ENCODE data around the gene DHX32.
"Not testable (repeated sequence)": the region's sequence is repeated elsewhere in the genome, so short reads cannot be mapped to it uniquely, and the experiment has no call there.

DHX32 gene

DNA sequence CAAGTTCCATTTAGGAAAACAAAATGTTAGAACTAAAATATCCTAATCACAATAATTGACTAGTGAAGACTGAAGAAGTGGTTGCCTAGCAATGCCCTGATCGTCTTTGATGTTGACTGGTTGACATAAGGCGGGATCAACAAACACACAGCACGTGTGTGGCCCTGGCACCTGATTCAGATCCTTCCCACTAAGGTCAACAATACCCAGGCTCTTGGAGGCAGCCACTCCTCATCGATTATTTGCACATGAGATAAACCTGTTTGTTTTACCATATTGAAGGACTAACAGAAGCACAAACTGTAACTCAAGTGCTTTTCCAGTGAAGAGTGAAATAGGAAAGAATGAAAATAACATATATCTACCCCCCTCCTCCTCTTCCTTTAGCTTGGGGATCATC is 30.9 kb upstream of the DHX32 start:
- H3K9me3 ChIP-seq (replicated peaks in 1 of 11): no peaks in the 10 kb centered on the region
- no peak for TF ChIP-seq Cebpa-rat (IDR thresholded peaks at IDR 0.05)

DNA sequence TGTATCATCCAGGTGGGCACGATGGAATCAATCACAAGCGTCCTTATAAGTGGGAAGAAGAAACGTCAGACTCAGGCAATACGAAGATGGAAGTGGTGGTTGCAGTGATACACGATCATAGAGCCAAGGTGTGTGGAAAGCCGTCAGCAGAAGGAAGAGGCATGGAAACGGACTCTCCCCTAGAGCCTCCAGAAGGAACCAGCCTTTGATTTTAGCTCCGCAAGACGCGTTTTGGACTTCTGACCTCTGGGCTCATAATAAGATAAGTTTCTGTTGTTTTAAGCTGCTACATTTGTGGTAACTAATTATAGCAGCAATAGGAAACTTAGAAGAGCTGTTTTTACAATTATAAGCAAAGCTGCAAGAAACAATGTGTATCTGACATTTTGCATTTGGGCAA is 30.1 kb upstream of the DHX32 start:
- H3K27ac ChIP-seq: no peak overlapping the region
- no peaks in the 10 kb centered on the region for H3K4me1 ChIP-seq
- no peaks in the 10 kb centered on the region for H3K9me3 ChIP-seq (replicated peaks in 1 of 11)
- H3K36me3 ChIP-seq: no peaks in the 10 kb centered on the region
- no peak overlapping the region for H3K4me3 ChIP-seq
- no peaks in the 10 kb centered on the region for H3K27me3 ChIP-seq
- no peaks in the 10 kb centered on the region for H4K20me1 ChIP-seq
- H3K9ac ChIP-seq: no peak overlapping the region
- TF ChIP-seq Cebpa-rat (IDR thresholded peaks at IDR 0.05): no peak
- H3K4me2 ChIP-seq: no peak overlapping the region

More for the DNA sequence above, 30.9 kb upstream of the DHX32 start:
- no peaks in the 10 kb centered on the region for H4K20me1 ChIP-seq
- no peak overlapping the region for H3K27ac ChIP-seq
- H3K4me2 ChIP-seq: no peak overlapping the region
- no peaks in the 10 kb centered on the region for H3K4me1 ChIP-seq
- no peak overlapping the region for H3K4me3 ChIP-seq
- no peaks in the 10 kb centered on the region for H3K36me3 ChIP-seq
- no peak overlapping the region for H3K9ac ChIP-seq
- H3K27me3 ChIP-seq: no peaks in the 10 kb centered on the region

DNA sequence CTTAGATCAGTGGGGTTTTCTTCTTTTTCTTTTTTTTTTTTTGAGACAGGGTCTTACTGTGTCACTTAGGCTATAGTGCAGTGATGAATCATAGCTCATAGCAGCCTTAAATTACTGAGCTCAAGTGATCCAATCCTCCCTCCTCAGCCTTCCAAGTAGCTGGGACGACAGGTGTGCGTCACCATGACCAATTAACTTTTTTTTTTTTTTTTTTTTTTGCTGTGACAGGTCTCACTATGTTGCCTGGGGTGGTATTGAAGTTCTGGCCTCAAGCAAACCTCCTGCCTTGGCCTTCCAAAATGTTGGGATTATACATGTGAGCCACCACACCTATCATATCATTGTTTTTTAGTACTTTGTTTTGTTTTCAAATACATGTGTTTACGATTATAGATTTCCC is 28.4 kb upstream of the DHX32 start:
- not testable (repeated sequence) for H3K4me3 ChIP-seq; H4K20me1 ChIP-seq; H3K9ac ChIP-seq; H3K4me2 ChIP-seq; H3K4me1 ChIP-seq; H3K36me3 ChIP-seq; H3K27me3 ChIP-seq; H3K9me3 ChIP-seq (replicated peaks in 1 of 11); H3K27ac ChIP-seq

DNA sequence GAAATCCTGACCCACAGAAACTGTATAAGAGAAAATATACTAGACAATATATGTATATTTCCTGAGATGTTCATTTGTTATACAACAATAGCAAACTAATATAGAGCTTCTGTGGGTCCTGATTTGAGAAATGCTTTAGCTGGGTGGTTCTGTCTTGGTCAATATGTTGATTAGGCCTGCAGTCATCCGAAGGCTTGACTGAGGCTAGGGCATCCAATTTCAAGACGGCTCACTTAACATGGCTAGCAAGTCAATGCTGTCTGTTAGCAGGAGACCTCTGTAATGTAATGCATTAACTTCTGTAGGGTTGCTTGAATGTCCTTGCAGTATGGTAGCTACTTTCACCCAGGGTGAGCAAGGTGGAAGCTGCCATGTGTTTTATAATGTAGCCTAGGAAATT is 27.7 kb upstream of the DHX32 start:
- not testable (repeated sequence) for H3K4me2 ChIP-seq; H4K20me1 ChIP-seq; H3K36me3 ChIP-seq; H3K9ac ChIP-seq; H3K27ac ChIP-seq; H3K27me3 ChIP-seq; H3K4me1 ChIP-seq; H3K9me3 ChIP-seq (replicated peaks in 1 of 11); H3K4me3 ChIP-seq

DNA sequence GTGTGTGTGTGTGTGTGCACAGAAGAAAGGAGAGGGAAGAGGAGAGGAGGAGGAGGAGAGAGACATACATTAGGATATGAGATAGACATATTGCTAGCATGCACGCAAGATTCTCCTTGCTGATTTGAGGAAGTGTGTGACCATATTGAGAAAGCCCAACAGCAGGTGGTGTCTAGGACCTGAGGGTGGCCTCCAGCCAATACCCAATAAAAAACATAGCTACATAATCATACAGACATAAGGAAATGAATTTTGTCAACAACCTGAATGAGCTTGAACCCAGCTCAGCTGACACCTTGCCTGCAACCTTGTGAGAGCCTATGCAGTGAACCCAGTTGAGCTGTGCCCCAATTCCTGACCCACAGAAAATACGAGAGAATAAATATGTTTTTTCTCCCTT is 26.5 kb upstream of the DHX32 start:
- H4K20me1 ChIP-seq; H3K9me3 ChIP-seq (replicated peaks in 1 of 11): not testable (repeated sequence)

DNA sequence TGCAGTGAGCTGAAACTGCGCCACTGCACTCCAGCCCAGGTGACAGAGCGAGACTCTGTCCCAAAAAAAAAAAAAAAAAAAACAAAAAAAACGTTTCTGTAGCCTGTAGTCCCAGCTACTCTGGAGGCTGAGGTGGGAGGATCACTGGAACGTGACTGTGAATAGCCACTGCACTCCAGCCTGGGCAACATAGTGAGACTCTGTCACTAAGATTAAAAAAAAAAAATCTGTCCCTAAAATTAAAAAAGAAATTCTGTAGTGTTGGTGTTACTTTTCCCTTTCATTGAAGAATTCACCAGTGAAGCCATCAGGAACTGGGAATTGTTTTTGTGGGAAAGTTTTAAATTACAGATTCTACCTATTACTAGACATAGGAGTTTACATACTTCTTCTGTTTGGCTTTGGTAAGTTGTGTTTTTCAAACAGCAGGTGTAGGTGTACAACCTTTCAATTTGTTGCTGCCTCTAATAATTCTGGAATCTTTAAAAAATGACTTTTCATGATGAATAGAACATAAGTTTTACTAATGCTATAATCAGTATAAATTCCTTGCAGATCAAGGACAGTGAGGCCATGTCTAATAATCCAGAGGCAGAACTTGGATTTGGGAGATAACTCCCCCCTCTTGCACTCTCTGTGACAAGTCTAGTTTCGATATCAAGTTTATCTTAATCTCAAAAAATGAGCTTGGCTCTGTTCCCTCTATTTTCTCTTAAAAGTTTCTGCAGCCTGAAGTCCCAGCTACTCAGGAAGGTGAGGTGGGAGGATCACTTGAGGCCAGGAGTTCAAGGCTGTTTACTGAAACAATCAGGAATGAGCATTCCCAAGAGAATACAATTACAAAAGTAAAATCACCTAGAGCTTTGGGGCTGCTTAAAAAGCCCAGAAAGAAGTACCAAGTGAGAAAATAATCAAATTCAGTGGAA is 24.2 kb upstream of the DHX32 start:
- not testable (repeated sequence) for H3K9ac ChIP-seq; H3K36me3 ChIP-seq; H3K9me3 ChIP-seq (replicated peaks in 1 of 11); H3K4me3 ChIP-seq; H4K20me1 ChIP-seq; H3K27ac ChIP-seq; H3K27me3 ChIP-seq; H3K4me2 ChIP-seq; H3K4me1 ChIP-seq

More for the DNA sequence above, 26.5 kb upstream of the DHX32 start:
- H3K36me3 ChIP-seq, H3K4me1 ChIP-seq, H3K27me3 ChIP-seq, H3K4me3 ChIP-seq, H3K27ac ChIP-seq, H3K4me2 ChIP-seq, H3K9ac ChIP-seq: not testable (repeated sequence)

DNA sequence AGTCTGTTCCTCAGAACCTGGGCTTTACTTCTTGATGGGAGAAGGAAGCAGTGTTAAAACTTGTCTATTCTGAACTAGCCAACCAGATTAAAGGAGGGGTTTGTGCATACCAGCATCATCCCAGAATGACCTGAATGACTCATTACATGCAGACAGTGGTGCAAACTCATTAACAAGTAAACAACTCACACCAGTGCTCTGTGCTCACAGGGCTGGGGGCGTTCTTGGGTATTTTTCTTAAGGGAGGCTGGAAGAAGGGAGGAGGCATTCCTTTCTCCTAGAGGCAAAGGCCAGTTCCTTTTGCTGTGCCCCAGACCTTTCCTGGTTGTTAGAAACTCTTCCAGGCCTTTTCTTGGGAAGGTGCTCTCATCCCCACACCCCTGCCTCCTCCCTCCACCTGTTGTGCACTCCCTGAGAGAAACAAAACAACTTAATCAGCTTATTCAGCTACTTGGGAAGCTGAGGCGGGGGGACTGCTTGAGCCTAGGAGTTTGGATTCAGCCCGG is 22.1 kb upstream of the DHX32 start:
- not testable (repeated sequence) for H3K9ac ChIP-seq; H3K36me3 ChIP-seq; H3K27me3 ChIP-seq; H3K27ac ChIP-seq; H3K4me2 ChIP-seq; H3K4me3 ChIP-seq; H3K4me1 ChIP-seq; H3K9me3 ChIP-seq (replicated peaks in 1 of 11); H4K20me1 ChIP-seq

DNA sequence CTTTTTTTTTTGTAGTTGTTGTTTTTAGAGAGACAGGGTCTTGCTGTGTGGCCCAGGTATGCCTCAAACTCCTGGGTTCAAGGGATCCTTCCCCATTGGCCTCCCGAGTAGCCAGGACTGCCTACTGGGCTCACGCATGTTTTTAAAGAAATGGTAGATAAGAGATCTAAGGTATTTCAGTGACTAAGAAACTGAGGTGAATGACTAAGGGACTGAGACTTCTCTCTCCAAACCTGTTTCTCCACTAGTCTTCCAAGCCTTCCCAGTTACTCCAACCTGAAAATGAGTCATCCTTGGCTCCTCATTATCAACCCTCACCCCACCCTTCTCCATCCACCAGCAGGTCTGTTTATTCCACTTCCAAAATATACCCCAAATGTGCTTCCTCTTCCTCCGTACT is 19.9 kb upstream of the DHX32 start:
- H3K4me3 ChIP-seq; H3K4me2 ChIP-seq; H3K36me3 ChIP-seq; H3K4me1 ChIP-seq; H3K9ac ChIP-seq; H3K27me3 ChIP-seq; H3K27ac ChIP-seq; H3K9me3 ChIP-seq (replicated peaks in 1 of 11); H4K20me1 ChIP-seq: not testable (repeated sequence)

DNA sequence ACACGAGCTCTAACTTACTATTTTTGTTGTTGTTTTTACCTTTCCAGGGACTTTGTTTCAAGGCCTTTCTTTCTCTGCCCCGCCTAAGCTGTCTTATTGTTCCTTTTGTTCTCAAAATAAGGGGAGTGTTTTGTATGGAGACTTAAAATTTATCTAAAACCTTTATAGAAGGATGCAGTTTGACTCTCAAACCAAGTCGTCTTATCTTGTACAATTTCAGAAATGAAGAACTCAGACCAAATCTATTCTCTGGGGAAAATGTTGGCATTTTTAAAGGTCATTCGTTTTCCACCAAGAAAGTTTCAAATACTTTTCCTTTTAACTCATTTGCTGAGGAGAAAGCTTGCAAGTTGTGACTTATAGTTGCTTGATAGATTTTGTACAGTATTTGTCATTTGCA is 16.2 kb upstream of the DHX32 start:
- H3K27ac ChIP-seq; H3K27me3 ChIP-seq; H3K36me3 ChIP-seq; H3K9me3 ChIP-seq (replicated peaks in 1 of 11): not testable (repeated sequence)
- Histone ChIP-seq H3K4me1 (peaks cover 0 to 20% (median 7%) of the 10 kb centered on the region in 10 experiments; a peak in 15 of 20 replicates), H3K9ac (peak overlapping the region in 2 of 11 experiments; percentile 89 to 90; a peak in 1 of 22 replicates), H3K4me2 (peak overlapping the region; percentile 69 to 89 (median 76); a peak in 17 of 22 replicates), H4K20me1 (peaks cover 0 to 14% (median 0%) of the 10 kb centered on the region in 11 experiments; a peak in 3 of 22 replicates), H3K4me3 (peak overlapping the region; percentile 72 to 99 (median 85); a peak in 11 of 20 replicates)

DNA sequence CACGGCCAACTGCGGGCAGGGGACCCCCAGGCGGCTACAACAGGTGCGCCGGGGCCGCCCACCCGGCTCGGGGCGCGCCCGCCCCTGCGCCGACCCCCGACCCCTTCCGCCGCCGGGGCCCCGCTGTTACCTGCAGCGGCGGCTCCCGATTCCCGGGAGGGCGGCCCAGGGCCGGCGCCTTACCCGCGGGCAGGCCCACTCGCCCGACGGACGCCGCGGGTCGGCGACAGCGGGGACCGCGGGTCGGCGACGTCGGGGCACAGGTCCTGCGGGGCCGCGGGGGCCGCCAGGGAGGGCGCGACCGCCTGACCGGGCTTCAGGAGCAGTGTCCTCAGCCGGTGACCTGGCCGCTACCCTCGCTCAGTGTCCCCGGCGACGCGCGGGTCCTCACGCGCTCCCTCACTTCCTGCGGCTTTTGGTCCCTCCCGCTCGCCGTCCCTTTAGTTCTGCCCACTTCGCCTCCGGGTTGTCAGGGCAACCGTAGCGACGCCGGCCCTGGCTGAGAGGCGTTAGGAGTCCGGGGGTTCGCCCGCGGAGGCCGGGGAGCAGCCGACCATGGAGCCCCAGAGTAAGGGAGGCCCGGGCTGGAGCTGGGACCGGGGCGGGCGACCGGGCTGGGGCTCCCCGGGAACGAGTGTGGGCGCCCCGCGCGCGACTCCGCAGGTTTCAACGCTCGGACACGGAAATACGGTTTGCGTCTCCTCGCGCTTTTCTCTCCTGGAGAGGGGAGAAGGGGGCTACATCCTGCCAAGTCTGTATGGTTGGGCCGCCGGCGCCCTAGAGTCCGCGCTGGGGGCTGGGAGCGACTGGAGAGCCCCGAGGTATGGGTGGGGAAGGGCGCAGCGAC is 15.2 kb upstream of the DHX32 start, which contains the start of gene FANK1:
Gene FANK1 (plus strand): TSS at position 477 of the 847 bp plus-strand sequence. CDS start 79 bp downstream, at position 556.
- peaks cover 0 to 21% (median 7%) of the 10 kb centered on the region in 10 experiments; a peak in 15 of 20 replicates for H3K4me1 ChIP-seq
- peak within 1 kb of the TSS; percentile 83 to 93 (median 89) for H3K9ac ChIP-seq
- peak within 1 kb of the TSS; percentile 70 to 89 (median 84) for H3K27ac ChIP-seq
- not testable (repeated sequence) for H3K36me3 ChIP-seq; H3K27me3 ChIP-seq; H3K9me3 ChIP-seq (replicated peaks in 1 of 11)
- H3K4me3 ChIP-seq: peak within 1 kb of the TSS; percentile 72 to 99 (median 85)
- H4K20me1 ChIP-seq: peaks cover 0 to 19% (median 0%) of the 10 kb centered on the region in 11 experiments; a peak in 4 of 22 replicates
- peak within 1 kb of the TSS; percentile 70 to 89 (median 78) for H3K4me2 ChIP-seq

DNA sequence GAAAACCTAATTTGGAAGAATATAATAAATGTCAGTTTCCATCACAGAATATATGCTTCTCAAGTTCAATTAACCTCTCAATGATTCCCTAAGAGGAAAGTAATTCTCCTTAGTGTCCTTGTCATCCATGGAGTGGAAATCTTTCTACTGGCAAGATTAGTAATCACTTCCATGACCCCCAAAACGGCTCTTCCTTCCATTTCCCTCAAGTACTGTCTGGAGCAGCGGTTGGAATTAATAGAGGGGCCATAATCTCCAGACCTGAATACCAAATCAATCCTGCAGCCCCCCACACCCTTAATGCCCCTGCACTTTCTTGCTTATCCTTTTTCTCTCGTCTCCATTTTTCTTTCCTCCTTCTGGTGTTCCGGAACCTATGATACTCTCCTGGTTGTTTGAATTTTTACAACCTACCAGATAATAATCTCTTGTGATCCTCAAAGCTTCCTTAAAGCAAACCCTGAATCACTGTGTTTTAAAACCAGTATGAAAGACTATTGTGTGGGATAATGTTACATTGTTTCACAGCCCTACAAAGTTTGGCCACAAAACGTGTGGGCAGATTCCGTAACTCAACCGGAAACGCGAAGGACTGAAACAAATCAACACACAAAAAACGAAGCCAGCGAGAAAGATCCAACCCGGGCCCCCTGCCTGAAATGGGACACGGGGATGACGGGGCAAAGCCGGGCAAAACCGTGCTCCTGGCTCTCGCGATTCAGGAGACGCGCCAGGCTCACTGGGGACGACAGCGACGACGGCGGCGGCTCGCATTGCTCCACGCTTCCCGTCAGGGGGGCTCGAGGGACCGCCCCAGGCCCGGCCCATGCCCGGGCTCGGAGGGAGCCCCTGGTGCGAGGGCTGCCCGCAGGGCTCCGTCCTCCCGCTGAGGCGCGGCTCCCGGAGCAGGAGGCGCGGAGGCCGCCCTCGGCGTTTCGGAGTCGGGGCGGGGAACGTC is 14.3 kb upstream of the DHX32 start:
- Histone ChIP-seq H3K4me1 (peaks cover 0 to 21% (median 7%) of the 10 kb centered on the region in 10 experiments; a peak in 15 of 20 replicates), H3K4me3 (peak overlapping the region; percentile 72 to 99 (median 85)), H3K4me2 (peak overlapping the region; percentile 64 to 89 (median 76)), H4K20me1 (peaks cover 0 to 19% (median 0%) of the 10 kb centered on the region in 11 experiments; a peak in 4 of 22 replicates), H3K9ac (peak overlapping the region; percentile 83 to 93 (median 89)), H3K27ac (peak overlapping the region; percentile 70 to 89 (median 84))
- not testable (repeated sequence) for H3K36me3 ChIP-seq; H3K9me3 ChIP-seq (replicated peaks in 1 of 11); H3K27me3 ChIP-seq

DNA sequence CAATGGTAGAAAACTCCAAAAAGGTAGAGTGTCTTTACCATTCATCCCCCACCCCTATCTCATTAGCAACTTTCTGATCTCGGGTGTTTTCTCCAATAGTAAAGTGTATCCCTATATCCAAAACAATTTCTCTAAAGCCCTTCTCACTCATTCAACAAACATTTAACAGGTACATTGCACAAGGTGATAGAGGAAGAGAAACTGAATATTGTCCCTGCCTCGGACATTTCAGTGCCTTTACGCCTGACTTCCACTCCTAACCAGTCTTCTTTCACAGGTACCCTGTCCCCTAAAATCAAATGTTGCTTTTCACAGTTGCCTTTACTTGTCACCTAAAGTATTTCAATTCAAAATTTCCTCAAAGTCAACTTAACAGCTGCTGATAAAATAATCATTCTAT is 13.1 kb upstream of the DHX32 start:
- Histone ChIP-seq H3K4me2 (peak overlapping the region in 2 of 11 experiments; percentile 22 to 57; a peak in 3 of 22 replicates), H4K20me1 (peaks cover 0 to 24% (median 0%) of the 10 kb centered on the region in 11 experiments; a peak in 4 of 22 replicates), H3K4me1 (peaks cover 0 to 21% (median 7%) of the 10 kb centered on the region in 10 experiments; a peak in 15 of 20 replicates)
- not testable (repeated sequence) for H3K36me3 ChIP-seq; H3K9me3 ChIP-seq (replicated peaks in 1 of 11); H3K4me3 ChIP-seq; H3K9ac ChIP-seq; H3K27me3 ChIP-seq; H3K27ac ChIP-seq

Measured in BLaER1 treated with 17β-estradiol and CSF1 and Interleukin-3, amounts not matched to agents 10 nM and 100 nM (cell line).